ENCODE results near the gene FBXL22.

GRCh38 chr15:63564093-63564492 is 33.1 kb upstream of the FBXL22 start:
- TF ChIP-seq CTCF (tag by site-specific recombination; IDR thresholded peaks at IDR 0.05) = no peak
- no peak for TF ChIP-seq ZNF24 (tag by site-specific recombination; IDR thresholded peaks at IDR 0.05)
- TF ChIP-seq ZNF701 (tag by site-specific recombination; IDR thresholded peaks at IDR 0.05) = no peak
- no peak for TF ChIP-seq ZBTB49 (tag by site-specific recombination; IDR thresholded peaks at IDR 0.05; ENCODE audit: low read depth)
- TF ChIP-seq TCF7L2 (IDR thresholded peaks at IDR 0.05; ENCODE audit: borderline replicate concordance, low read depth, low read length) = no peak
